HG03432 (cell line): Measurements from ENCODE around the gene SUSD4.

ENCODE experiments used
- ATAC-seq: cut with Tn5 transposase; IDR thresholded peaks from one replicate; pipeline ENCODE4 v1.9.1; 2021; ENCODE audit warnings: mild to moderate bottlenecking, moderate library complexity; ENCODE audit not compliant: unreplicated experiment

SUSD4 gene

GRCh38 chr1:223331301-223331700 is 32.7 kb downstream of the SUSD4 start:
- no peak for ATAC-seq

GRCh38 chr1:223330466-223330865 is 33.5 kb downstream of the SUSD4 start:
- no peak for ATAC-seq

- no peak for ATAC-seq
These were observed 34.1 kb downstream of the SUSD4 start for GRCh38 chr1:223329664-223330415.

- ATAC-seq, result no peak
These were observed 34.7 kb downstream of the SUSD4 start for GRCh38 chr1:223329252-223329651.

GRCh38 chr1:223328566-223328965 is 35.4 kb downstream of the SUSD4 start:
- ATAC-seq, result no peak

GRCh38 chr1:223326776-223327175 is 37.2 kb downstream of the SUSD4 start:
- ATAC-seq, result no peak

GRCh38 chr1:223323491-223324484 is 40.2 kb downstream of the SUSD4 start:
- ATAC-seq, result no peak

- no peak for ATAC-seq
These were observed 41.1 kb downstream of the SUSD4 start for GRCh38 chr1:223322868-223323267.

- ATAC-seq, result no peak
These were observed 43.0 kb downstream of the SUSD4 start for GRCh38 chr1:223320959-223321358.

- no peak for ATAC-seq
These were observed 43.9 kb downstream of the SUSD4 start for GRCh38 chr1:223319905-223320580.

- no peak for ATAC-seq
These were observed 44.6 kb downstream of the SUSD4 start for GRCh38 chr1:223319398-223319797.

- ATAC-seq, result no peak
These were observed 47.9 kb downstream of the SUSD4 start for GRCh38 chr1:223316082-223316481.

- ATAC-seq, result no peak
These were observed 48.3 kb downstream of the SUSD4 start for GRCh38 chr1:223315665-223316064.

GRCh38 chr1:223313415-223313754 is 50.6 kb downstream of the SUSD4 start:
- ATAC-seq, result no peak

- ATAC-seq, result no peak
These were observed 51.1 kb downstream of the SUSD4 start for GRCh38 chr1:223312705-223313414.

GRCh38 chr1:223312273-223312672 is 51.7 kb downstream of the SUSD4 start:
- no peak for ATAC-seq

- ATAC-seq, result no peak
These were observed 52.1 kb downstream of the SUSD4 start for GRCh38 chr1:223311826-223312225.

- ATAC-seq, result no peak
These were observed 55.8 kb downstream of the SUSD4 start for GRCh38 chr1:223308136-223308535.

- no peak for ATAC-seq
These were observed 56.4 kb downstream of the SUSD4 start for GRCh38 chr1:223307544-223307943.

- no peak for ATAC-seq
These were observed 59.0 kb downstream of the SUSD4 start for GRCh38 chr1:223304931-223305330.

- ATAC-seq, result no peak
These were observed 62.6 kb downstream of the SUSD4 start for GRCh38 chr1:223301371-223301770.
